Fibroblast of upper back skin (primary cell): Measurements from ENCODE around the gene GNB5.
"Not testable (repeated sequence)": the region's sequence is repeated elsewhere in the genome, so short reads cannot be mapped to it uniquely, and the experiment has no call there.

Source experiments
- DNase-seq: peaks from one replicate; pipeline ENCODE4 v3.0.0-alpha.2; 2013

The GNB5 gene

DNA sequence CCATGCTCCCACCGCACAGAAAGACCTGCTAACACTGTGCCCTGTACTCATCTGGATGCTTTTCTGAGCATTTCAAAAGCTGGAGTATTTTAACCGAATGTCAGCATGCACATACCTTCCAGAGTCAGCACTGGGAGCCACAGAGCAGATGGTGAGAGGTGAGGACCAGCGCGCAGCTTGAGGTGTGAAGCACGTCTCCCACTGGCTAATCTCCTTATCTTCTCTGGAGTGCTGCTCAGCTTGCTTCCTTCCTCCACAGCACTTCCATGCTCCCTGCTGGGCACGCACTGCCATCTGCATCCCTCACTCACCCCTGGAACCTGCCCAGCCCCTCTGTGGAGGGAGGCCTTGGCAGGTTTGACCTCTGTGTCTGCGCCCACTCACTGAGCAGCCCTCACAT is at the start of gene GNB5:
Gene GNB5 (minus strand): TSS at position 186 of the 400 bp plus-strand sequence. CDS start 6,716 bp downstream, outside the sequence.
- no peak for DNase-seq

DNA sequence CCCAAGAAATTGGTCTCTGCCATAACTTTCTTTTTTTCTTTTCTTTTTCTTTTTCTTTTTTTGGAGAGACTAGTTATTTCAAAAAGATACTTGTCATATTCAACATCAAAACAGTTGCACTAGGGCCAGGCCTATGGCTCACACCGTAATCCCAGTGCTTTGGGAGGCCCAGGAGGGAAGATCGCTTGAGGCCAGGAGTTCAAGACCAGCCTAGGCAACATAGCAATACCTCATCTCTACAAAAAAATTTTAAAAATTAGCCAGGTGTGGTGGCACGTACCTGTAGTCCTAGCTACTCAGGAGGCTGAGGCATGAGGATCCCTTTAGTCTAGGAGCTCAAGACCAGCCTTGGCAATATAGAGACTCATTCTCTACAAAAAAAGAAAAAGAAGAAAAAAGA is 49.0 kb upstream of the GNB5 start:
- no peak for DNase-seq

DNA sequence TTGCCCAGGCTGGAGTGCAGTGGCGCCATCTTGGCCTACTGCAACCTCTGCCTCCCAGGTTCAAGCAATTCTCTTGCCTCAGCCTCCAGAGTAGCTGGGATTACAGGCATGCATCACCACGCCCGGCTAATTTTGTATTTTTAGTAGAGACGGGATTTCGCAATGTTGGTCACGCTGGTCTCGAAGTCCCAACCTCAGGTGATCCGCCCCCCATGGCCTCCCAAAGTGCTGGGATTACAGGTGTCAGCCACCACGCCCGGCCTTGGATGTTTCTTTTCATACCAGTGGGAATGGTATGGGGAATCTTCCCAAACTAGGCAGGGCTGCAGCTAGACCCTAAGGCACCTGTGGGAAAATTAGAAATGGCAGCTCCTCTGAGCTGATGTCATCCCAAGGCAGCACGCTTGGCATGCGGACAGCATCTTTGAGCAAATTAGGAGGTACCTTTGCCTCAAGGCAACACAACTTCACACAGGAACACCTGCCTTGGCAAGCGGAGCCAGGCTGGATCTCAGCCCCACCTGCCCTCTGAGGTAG is 47.9 kb upstream of the GNB5 start:
- DNase-seq: not testable (repeated sequence)

DNA sequence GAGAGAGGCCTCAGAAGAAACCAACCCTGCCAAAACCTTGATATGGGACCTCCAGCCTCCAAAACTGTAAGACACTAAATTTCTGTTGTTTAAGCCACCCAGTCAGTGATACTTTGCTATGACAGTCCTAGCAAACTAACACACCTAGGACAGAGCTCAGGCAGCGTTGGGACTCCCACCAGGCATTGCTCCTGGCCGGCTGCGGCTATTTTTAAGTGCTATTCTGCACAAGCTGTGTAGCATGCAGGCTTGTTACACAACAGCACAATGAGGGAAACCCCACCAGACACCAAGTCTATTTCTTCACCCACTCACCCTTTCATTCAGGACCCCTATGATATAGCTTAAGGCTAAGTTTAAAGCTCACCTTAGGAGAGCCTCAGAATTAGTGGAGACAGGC is 47.0 kb upstream of the GNB5 start:
- no peak for DNase-seq

DNA sequence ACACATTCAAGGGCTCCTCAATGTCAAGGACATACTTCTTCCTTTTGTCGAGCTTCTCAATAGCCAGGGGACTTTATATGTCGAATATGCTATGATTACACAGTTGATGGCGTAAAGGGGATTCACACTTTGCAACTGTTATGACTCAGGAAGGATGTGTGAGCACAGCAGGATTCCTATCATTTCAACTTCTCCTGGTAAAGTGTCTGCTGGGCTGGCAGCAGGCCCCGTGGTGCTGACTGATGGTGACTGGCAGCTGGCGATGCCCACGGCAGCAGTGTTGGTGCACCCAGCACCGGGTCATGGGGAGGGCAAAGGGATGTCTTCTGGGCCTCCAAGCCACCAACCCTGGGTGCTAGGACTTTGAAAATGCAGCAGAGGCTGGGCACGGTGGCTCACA is 44.8 kb upstream of the GNB5 start:
- no peak for DNase-seq

DNA sequence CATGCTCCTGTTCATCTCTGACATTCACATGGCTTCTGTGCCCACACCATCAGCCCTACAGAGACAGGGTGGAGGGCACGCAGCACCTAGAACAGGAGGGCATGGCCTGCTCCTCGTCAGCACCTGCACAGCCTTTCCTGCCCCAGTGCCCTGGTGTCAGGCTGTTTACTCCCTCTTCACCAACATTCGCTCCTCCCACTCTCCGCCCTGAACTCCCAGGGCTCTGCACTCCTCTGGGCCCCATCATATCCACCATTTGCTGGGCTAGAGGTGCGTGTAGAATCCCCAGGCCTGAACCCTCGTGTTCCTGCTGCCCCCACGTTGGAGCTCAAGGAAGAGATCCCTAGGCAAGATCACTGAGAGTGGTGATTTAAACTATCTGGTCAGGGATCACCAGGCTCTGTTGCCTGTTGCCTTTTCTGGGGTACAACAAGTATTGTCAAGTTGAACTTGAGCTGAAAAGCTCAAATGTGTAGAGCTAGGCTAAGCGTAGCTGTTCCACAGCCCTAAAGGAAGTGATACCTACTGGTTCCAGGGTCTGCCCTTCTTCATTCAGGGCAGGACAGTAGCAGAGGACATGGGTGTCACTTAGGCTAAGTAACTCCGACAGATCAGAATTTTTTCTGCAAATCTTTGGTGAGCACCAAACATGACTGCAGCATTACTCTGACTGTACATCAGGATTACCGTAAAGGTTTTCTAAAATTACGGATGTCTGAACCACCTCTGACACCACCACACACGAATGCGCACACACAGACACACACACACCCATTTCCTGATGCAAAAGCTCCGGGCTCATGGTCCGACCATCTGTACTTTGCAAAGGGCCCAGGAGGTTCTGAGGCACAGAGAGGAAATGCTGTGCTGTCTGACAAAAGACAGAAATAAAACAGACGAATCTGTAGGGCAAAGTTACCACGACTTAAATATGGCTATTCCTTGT is 43.7 kb upstream of the GNB5 start:
- no peak for DNase-seq

DNA sequence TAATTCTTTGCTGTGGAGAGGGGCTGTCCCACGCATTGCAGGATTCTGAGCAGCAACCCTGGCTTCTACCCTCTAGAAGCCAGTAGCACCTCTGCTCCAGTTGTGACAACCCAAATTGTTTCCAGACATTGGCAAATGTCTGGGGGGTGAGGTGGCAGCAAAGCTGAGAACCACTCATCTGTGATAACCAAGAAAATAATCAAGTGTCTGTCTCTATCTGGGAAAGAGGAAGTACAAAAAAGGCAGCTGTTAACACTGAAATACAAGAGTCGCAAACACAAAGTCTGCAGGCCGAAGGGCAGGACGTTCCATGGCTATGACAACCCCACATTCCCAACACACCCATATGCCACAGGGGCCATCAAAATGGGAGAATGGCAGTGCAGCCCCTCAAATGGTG is 42.2 kb upstream of the GNB5 start:
- DNase-seq: no peak

DNA sequence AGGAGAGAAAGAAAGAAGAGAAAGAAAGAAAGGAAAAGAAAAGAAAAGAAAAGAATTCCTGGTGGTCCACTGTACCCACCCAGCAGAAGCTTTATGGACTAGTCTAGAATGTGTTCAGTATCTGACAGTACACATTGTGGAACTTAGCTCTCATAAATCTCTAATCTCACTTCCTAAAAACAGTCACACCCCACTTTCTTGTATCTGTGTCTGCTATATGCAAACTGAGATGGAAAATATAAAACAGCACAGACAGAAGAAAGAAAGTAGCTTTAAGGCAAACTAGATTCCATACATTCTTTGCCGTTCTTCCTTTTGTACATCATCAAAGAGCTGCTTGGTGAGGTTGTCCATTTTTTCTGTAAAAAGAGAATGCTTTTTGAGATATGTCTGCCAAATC is 41.1 kb upstream of the GNB5 start:
- no peak for DNase-seq

DNA sequence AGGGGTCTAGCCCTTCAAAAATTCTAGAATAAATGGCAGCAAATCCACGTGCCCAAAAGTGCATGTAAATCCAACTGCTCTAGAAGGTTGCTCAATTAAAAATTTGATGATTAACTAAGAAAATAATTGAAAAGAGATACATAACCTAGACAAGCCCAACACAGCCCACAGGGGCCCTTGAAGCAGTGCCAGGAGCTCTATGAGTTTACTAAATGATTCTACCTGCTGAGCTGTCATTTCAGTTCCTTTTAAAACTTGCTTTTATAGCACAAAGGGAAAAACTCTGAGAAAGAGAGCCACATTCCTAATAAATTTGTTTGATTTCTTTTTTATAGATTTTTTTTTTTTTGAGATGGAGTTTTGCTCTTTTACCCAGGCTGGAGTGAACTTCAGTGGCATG is 38.9 kb upstream of the GNB5 start:
- DNase-seq: no peak

DNA sequence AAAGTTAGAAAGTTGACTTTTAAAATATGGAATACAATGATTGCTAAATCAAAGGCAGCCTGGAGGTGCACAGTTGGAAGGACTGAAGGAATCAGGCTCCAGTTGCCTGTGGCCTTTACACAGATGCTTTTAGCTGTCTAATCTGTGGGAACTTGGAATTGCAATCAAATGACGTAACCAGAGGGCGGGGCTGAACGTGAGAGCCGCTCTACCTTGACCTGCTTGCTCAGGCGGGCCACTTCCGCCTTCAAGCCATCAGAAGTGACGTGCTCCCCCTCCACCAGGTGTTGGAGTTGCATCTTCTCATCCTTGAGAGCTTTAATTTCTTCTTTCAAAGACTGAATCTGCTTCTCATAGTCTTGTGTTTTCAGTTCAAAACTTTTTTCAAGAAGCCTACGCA is 37.7 kb upstream of the GNB5 start:
- DNase-seq: no peak

DNA sequence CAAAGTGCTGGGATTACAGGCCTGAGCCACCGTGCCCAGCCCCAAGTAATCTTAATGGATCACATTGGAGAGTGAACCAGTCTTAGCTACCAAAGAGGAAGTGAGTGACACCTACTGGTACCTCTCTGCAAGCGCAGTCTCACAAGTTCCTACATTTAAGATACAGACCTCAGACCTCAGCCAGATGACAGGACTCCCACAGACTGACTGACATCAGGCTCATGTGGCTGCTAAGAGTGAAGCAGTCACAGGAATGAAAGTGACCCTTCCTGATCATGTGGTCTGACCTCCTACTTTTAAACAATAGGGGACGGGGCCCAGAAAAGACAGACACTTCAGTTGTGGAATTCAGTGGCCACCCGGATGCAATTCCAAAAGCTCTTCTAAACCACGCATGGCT is 36.3 kb upstream of the GNB5 start:
- DNase-seq: peak; percentile 72

DNA sequence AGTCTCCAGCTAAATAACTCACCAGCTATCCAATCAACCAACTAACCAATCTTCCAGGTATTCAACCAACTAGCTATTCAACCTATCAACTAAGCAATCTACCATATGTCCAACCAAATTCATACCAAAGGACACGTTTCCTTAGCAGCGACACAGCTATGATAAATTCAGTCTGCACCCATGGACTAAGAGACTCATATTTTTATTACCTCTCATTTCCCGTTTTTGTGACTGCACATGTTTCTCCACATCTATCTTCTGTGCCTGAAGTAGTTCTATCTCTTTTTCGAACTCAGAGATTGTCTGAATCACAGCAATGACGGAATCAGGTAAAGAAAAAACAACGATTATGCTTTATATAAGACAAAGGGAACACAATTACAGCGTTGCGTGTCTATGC is 34.0 kb upstream of the GNB5 start:
- no peak for DNase-seq

DNA sequence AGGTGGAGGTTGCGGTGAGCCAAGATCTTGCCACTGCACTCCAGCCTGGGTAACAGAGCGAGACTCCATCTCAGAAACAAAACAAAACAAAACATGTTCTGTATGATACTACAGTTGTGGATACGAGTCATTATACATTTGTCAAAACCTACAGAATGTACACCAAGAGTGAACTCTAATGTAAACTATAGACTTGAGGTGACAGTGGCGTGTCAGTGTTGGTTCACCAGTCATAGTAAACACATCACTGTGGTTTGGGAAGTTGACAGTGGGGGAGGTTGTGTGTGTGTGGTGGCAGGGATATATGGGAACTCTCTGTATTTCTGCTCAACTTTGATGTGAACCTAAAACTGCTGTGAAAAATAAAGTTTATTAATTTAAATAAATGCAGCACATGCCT is 33.0 kb upstream of the GNB5 start:
- DNase-seq: no peak

DNA sequence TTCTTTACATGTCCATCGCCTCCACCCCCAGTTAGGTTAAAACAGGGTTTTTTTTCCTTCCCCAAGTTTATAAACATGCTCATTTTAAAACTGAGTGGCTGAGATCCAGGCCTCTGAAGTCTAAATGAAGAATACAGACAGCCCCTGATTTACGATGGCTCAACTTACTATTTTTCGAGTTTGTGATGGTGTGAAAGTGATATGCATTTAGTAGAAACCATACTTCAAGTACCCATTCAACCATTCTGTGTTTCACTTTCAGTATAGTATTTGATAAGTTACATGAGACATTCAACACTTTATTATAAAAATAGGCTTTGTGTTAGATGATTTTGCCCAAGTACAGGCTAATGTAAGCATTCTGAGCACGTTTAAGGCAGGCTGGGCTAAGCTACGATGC is 30.5 kb upstream of the GNB5 start:
- no peak for DNase-seq

DNA sequence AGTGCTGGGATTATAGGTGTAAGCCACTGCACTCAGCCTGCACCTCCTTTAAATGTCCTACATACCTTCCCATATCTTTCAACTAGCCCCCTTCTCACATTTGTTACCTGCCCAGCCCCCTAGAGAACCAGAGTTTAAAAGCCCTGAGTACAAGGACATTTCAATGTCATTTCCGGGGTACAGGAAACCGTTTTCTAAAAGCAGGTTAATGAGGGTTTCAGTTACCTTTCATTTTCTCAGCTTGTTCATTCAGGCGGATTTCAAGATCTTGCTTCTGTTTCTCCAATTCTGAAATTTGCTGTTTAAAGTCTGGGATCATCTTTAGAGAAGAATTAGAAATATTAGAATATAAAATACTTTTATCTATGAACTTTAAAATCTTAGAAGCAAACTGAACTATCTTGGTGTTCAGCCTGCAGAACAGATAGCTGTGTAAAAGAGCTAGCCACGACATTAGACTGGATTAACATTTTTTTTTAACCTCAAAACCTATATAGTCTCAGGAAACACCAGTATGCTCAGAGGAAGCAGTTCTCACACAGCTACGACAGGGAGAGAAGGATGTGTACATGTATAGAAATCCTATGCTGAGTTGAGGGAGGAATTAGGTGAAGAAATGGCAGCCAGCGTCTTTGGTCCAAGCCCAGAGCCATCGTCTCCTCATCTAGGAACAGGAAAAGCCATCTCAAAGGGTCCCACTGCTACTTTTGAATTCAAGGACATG is 29.9 kb upstream of the GNB5 start:
- DNase-seq: no peak

DNA sequence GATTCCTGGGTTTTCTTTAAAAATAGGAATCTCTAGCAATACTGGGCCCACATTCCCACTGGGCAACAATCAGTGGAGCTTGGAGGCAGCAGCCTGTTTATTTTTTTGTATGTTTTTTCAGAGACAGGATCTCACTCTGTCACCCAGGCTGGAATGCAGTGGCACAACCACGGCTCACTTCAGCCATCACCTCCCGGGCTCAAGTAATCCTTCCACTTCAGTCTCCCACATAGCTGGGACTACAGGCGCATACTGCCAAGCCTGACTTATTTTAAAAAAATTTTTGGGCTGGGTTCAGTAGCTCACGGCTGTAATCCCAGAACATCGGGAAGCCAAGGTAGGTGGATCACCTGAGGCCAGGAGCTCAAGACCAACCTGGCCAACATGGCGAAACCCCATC is 29.1 kb upstream of the GNB5 start:
- no peak for DNase-seq

DNA sequence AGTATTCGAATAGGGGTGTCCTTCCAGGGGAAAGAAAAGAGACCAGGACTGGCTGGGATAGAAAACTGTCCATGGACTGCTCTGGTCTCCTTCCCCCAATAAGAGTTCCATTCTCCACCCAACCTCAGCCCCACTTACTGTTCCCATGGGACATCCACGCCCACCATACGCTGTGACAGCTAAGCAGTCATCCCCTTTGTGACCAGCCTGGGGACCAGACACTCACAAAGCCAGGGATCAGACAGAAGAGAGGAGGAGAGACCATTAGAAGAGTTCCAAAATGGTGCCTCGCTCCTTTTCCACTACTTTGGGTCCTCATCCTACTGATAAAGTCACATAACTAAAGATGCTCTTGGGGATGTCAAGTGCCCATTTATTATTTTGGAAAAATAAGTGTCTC is 27.6 kb upstream of the GNB5 start:
- DNase-seq: no peak

DNA sequence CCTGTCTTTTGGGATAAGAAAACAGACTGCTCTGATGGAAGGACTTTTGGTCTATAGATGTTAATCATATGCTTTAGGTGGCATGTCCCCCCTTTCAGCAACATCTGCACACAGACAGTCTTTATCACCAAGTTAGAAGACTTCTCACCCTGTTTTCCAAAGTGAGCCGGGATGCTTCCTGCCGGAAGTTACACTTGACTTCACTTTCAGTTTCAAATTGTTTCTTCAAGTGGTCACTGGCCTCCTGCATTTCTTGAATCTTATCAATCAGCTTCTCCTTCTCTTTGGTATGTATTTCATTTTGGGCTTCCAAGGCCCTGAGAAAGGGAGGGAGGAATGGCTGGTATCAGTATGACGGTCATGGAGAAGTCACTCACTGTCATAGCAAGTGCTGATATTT is 27.2 kb upstream of the GNB5 start:
- DNase-seq: no peak

DNA sequence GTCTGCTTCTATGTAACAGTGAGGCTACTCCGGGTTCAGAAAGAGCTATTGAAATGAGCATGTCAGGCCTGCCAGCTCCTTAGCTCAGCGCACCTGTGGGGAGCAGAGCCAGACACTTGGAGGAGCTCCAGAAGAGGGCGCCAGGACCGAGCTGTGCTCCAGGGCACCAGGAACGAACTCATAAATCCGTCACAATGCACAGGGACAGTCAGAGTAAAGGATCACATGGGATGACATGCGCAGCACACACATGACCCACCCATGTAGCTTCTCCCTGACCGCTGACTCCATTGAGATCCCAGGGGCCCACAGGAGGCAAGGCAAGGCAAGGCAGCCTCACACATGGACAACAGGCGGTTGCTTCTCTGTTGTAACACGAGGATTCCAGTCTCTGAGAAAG is 26.0 kb upstream of the GNB5 start:
- DNase-seq: no peak

DNA sequence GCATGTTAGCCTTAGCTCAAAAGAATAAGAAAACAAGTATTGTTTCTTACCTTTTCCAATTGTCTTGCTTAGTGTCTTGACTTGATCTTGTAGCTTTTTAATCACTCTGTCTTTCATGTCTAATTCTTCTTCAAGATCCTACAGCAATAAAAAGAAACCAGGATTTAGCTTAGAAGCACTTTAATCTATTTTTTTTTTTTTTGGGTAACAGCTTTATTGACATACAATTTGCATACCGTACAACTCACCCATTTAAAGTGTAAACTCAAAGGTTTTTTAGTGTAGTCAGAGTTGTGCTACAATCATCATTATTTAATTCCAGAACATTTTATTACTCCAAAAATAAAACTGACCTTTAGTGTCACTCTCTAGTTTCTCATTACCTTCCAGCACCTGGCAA is 23.4 kb upstream of the GNB5 start:
- no peak for DNase-seq

DNA sequence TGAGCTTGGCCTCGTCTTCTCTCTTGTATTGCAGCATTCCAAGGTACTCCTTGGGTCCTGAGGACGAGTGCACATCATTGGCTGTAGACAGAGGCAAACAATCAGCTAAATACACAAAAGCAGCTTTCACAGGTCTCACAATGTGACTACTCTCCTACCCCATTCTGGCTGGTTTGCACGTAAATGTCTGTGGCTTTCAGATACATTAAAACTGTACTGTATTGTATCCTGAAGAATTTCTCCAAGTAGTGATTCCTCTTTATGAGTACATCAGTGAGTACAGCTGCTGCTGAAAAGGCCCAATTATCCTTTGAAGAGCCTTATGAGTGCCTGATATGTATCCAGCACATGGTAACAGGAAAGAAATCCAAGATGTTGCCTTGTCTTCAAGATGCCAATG is 22.0 kb upstream of the GNB5 start:
- no peak for DNase-seq

DNA sequence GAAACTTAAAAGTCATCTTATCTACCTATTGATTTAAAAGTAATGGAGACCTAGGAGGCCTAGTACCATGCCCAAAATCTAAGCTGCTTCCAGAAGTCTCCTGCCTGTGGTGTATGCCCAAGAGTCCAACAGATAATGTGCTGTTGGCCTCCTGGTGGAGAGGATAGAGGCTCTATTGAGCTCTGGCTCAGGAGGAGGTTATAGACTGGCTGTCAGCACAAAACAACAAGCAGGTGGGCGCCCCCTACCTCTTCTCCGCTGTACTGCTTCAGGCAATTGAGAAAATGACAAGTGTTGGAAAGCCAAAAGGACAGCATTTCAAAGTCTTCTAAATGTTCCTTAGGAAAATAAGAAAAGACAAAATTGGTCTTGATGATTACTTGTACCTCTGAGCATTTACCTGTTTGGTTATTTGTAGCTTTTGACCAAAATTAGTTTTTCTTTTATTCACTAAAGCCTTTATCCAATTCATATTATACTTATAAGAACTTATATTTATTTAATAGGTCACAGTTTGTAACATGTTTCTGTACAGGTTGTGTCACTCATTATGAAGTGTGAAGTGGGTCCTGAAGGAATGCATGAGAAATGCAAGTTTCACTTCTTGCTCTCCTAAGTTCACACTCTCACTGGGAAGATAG is 17.2 kb upstream of the GNB5 start:
- peak; percentile 71 for DNase-seq

DNA sequence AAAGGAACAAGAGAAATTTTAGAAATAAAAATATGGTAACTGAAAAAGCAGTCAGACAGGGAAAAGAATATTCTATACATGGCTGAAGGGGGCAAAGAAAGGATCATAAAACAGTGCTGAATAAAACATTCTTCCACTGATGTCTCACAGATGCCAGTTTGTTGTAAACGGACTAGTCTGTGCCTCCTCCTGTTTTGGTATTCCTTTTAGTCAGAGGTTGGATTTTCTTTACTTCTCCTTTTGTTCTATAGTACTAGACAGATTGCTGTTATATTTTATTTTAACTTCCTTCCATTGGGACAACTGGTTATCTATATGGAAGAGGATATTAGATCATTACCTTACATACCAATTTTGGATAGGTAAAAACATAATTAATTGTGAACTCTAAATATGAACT is 16.0 kb upstream of the GNB5 start:
- DNase-seq: no peak

DNA sequence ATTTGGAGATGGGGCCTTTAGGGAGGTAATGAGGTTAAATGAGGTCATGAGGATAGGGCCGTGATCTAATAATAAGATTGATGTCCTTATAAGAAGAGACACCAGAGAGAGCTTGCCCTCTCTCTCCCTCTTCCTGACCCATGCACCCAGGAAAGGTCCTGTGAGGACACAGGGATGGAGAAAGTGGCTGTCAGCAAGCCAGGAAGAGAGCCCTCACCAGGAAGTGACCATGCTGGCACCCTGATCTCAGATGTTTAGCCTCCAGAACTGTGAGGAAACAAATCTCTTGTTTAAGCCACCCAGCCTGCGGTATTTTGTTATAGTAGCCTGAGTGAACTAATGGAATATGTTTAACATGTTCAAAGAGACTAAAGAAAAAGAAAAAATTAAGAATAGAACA is 15.3 kb upstream of the GNB5 start:
- no peak for DNase-seq
